DND-41 (cell line): ENCODE results near the gene CPNE4.

Experiments used
- ATAC-seq: fragments of 200-7000 bp; cut with Tn5 transposase; 3 replicates; pipeline ENCODE4 v1.9.1; 2021; ENCODE audit warnings: low read depth; ENCODE audit not compliant: insufficient read depth
- DNase-seq: peaks from one replicate; pipeline ENCODE4 v3.0.0-alpha.2; 2020
- H2AFZ ChIP-seq: 2 replicates; pipeline ENCODE4 v1.6.0; 2012; ENCODE audit warnings: low read depth, low read length
- H3K27ac ChIP-seq: 2 replicates; pipeline ENCODE4 v1.5.1; 2012; ENCODE audit warnings: low read length, inconsistent platforms
- H3K27me3 ChIP-seq: fragments of 200-600 bp; sonication (generic); 2 replicates; pipeline ENCODE4 v1.6.0; 2012; ENCODE audit warnings: low read length, mild to moderate bottlenecking, inconsistent platforms; ENCODE audit not compliant: insufficient read depth, poor library complexity
- H3K36me3 ChIP-seq: 2 replicates; pipeline ENCODE4 v1.5.1; 2012; ENCODE audit warnings: low read length, inconsistent platforms; ENCODE audit not compliant: insufficient read depth
- H3K4me1 ChIP-seq: 2 replicates; pipeline ENCODE4 v1.5.1; 2012; ENCODE audit warnings: mild to moderate bottlenecking, low read length; ENCODE audit not compliant: insufficient read depth
- H3K4me2 ChIP-seq: 2 replicates; pipeline ENCODE4 v1.6.0; 2012; ENCODE audit warnings: mild to moderate bottlenecking, moderate library complexity, low read length, inconsistent platforms; ENCODE audit not compliant: insufficient read depth
- H3K4me3 ChIP-seq, 2 experiments: fragments of 200-600 bp in 1 of 2; shearing (Covaris generic) in 1 of 2; 2 replicates each; pipeline ENCODE4 v1.5.1; 2012 to 2016; ENCODE audit warnings: inconsistent platforms in 2 of 2, low read length in 2 of 2, mild to moderate bottlenecking in 2 of 2, low read depth in 1 of 2, moderate library complexity in 1 of 2
- H3K79me2 ChIP-seq: 2 replicates; pipeline ENCODE4 v1.6.0; 2012; ENCODE audit warnings: low read length, inconsistent platforms; ENCODE audit not compliant: insufficient read depth
- H3K9ac ChIP-seq: 2 replicates; pipeline ENCODE4 v1.6.0; 2012; ENCODE audit warnings: low read depth, mild to moderate bottlenecking, inconsistent platforms, low read length, moderate library complexity
- H3K9me3 ChIP-seq: 2 replicates; pipeline ENCODE4 v1.5.1; 2012; ENCODE audit warnings: low read length, moderate library complexity, mild to moderate bottlenecking, inconsistent platforms; ENCODE audit not compliant: insufficient read depth, severe bottlenecking
- H4K20me1 ChIP-seq: 2 replicates; pipeline ENCODE4 v1.6.0; 2012; ENCODE audit warnings: low read length; ENCODE audit not compliant: insufficient read depth
- CTCF ChIP-seq: IDR thresholded peaks from 2 replicates; pipeline ENCODE4 v1.5.1; 2012; ENCODE audit warnings: borderline replicate concordance, low read length, moderate library complexity, mild to moderate bottlenecking; ENCODE audit not compliant: poor library complexity, severe bottlenecking; ENCODE audit errors: extremely low read depth
- EZH2 ChIP-seq: IDR thresholded peaks from 3 replicates; pipeline ENCODE4 v1.6.1; 2012; ENCODE audit warnings: borderline replicate concordance, low read depth, mild to moderate bottlenecking, moderate library complexity, low read length, inconsistent platforms; ENCODE audit not compliant: severe bottlenecking

Gene CPNE4

DNA sequence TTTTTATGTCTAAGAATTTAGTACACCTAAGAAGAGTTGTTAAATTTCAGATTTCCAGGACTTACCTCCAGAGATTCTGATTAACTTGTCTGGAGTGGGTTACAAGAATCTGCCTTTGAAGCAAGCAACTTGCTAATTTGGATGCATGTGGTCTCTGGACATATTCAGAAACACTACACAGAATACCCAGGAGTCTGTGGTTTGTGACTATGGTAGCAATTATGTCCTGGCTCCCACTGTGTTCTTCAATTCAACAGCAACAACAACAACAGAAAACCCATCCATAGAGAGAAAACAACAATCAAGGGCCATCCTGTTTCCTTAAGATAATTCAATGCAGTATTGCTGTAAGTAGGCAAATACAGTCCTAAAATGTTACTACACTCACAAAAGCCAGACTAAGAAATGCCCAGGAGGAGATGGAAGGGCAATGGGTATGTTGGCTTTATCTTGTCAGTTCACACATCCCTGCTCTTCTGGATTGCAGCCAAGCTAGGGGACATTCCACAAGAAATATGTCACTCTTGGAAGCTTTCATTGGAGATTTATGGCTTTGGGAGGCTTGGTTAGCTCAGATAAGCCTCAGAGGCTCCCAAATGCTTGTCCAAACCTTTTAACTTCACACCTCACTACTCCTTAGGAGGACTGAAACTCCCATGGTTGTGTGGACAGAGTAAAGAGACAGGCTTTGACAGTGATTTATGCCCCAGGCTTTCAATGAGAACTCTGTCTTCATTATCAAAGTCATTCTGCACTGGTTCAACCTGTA is 432.6 kb downstream of the CPNE4 start:
- H3K79me2 ChIP-seq = no peaks in the 10 kb centered on the region
- no peaks in the 10 kb centered on the region for H3K36me3 ChIP-seq
- DNase-seq (no peak), ATAC-seq (no peak)
- H3K27ac ChIP-seq = no peak overlapping the region
- H3K4me3 ChIP-seq = no peak overlapping the region
- TF ChIP-seq CTCF = no peak
- no peak for TF ChIP-seq EZH2
- no peak overlapping the region for H3K4me2 ChIP-seq
- no peaks in the 10 kb centered on the region for H3K4me1 ChIP-seq
- no peak overlapping the region for H2AFZ ChIP-seq
- H3K27me3 ChIP-seq = peaks cover 5% of the 10 kb centered on the region
- H4K20me1 ChIP-seq = no peaks in the 10 kb centered on the region
- no peaks in the 10 kb centered on the region for H3K9me3 ChIP-seq
- no peak overlapping the region for H3K9ac ChIP-seq

GRCh38 chr3:131597816-131598215 is 437.0 kb downstream of the CPNE4 start:
- Histone ChIP-seq H3K27ac (no peak overlapping the region), H3K9ac (no peak overlapping the region), H3K27me3 (no peaks in the 10 kb centered on the region), H3K79me2 (no peaks in the 10 kb centered on the region), H3K4me3 (no peak overlapping the region), H3K9me3 (no peaks in the 10 kb centered on the region), H3K4me1 (no peaks in the 10 kb centered on the region), H3K4me2 (no peak overlapping the region), H3K36me3 (no peaks in the 10 kb centered on the region), H2AFZ (no peak overlapping the region), H4K20me1 (no peaks in the 10 kb centered on the region)
- ATAC-seq (no peak), DNase-seq (no peak)
- TF ChIP-seq EZH2 (no peak), CTCF (no peak)

GRCh38 chr3:131596884-131597283 is 437.9 kb downstream of the CPNE4 start:
- ATAC-seq (no peak), DNase-seq (no peak)
- no peaks in the 10 kb centered on the region for H3K4me1 ChIP-seq
- no peaks in the 10 kb centered on the region for H3K79me2 ChIP-seq
- no peaks in the 10 kb centered on the region for H3K36me3 ChIP-seq
- H2AFZ ChIP-seq = no peak overlapping the region
- no peak overlapping the region for H3K9ac ChIP-seq
- H3K27me3 ChIP-seq = peaks cover 3% of the 10 kb centered on the region
- H3K9me3 ChIP-seq = no peaks in the 10 kb centered on the region
- no peaks in the 10 kb centered on the region for H4K20me1 ChIP-seq
- TF ChIP-seq EZH2 (no peak), CTCF (no peak)
- no peak overlapping the region for H3K27ac ChIP-seq
- no peak overlapping the region for H3K4me3 ChIP-seq
- no peak overlapping the region for H3K4me2 ChIP-seq
